Measurements from ENCODE around the gene FBLN1. TPM values are rescaled to one million over a fixed set of nuclear protein-coding genes. Genes with fewer than 3 reads are reported as not detected.

Gene FBLN1
- total and polyA plus RNA-seq, 2 donors (not counting 3 experiments of a cell fraction or from before 2014, with no cell fraction given), result 1.2 to 4.0 TPM

GRCh38 chr22:45639747-45640102 lies 137.0 kb downstream of the FBLN1 start:
- no peak overlapping the region for H2AFZ ChIP-seq (ENCODE audit: low read depth, low read length)
- dilution Hi-C loops (cut with MboI; ENCODE audit: extremely low pct_ligation_motif_present, low sequenced_read_pairs), result no loop called here

More at GRCh38 chr22:45639747-45640102, 137.0 kb downstream of the FBLN1 start:
- peaks cover 13% of the 10 kb centered on the region for H3K4me1 ChIP-seq (ENCODE audit: control insufficient read depth, extremely low read depth, insufficient read depth, low read length)
- H3K4me3 ChIP-seq (replicated peaks in 1 of 3; ENCODE audit: insufficient read depth in 1 of 3, low read depth in 1 of 3, low read length in 3 of 3), result no peak overlapping the region
- no peaks in the 10 kb centered on the region for H3K9me3 ChIP-seq (replicated peaks; ENCODE audit: control insufficient read depth, insufficient read depth, low read length)
- ChIA-PET POLR2A (no interaction called here), CTCF (no interaction called here)
- no peak overlapping the region for H3K4me2 ChIP-seq (ENCODE audit: insufficient read depth, low read length)
- no peaks in the 10 kb centered on the region for H4K20me1 ChIP-seq (replicated peaks; ENCODE audit: control insufficient read depth, extremely low read depth, insufficient read depth, low read length)
- H3K9me1 ChIP-seq (replicated peaks; ENCODE audit: control insufficient read depth, extremely low read depth, insufficient read depth, low read length), result no peaks in the 10 kb centered on the region
- TF ChIP-seq JUN (IDR thresholded peaks at IDR 0.05; ENCODE audit: borderline replicate concordance, insufficient read depth, insufficient read length, low read depth) (no peak), FOS (IDR thresholded peaks at IDR 0.05; ENCODE audit: borderline replicate concordance, insufficient read depth, low read length) (no peak), CTCF (IDR thresholded peaks at IDR 0.05; ENCODE audit: extremely low read depth in 1 of 2, insufficient read depth in 1 of 2, low read depth in 1 of 2, low read length in 2 of 2) (no peak), EZH2 (IDR thresholded peaks at IDR 0.05; ENCODE audit: borderline replicate concordance, low read depth, low read length, severe bottlenecking) (no peak), MYC (IDR thresholded peaks at IDR 0.05; ENCODE audit: low read depth, low read length) (no peak), POLR2AphosphoS5 (IDR thresholded peaks at IDR 0.05; ENCODE audit: insufficient read depth, low read depth, low read length) (no peak), POLR2A (IDR thresholded peaks at IDR 0.05; ENCODE audit: low read depth, low read length) (no peak), GATA2 (IDR thresholded peaks at IDR 0.05; ENCODE audit: insufficient read depth, insufficient read length, low read depth, low read length) (no peak)
- no peak overlapping the region for H3K27ac ChIP-seq (ENCODE audit: insufficient read depth, low read depth, low read length)
- H3K27me3 ChIP-seq (ENCODE audit: control insufficient read depth in 2 of 2, insufficient read depth in 2 of 2, low read length in 2 of 2), result peaks cover 6 to 19% of the 10 kb centered on the region in 2 experiments
- no peaks in the 10 kb centered on the region for H3K36me3 ChIP-seq (ENCODE audit: control insufficient read depth in 2 of 2, extremely low read depth in 1 of 2, insufficient read depth in 2 of 2, low read length in 2 of 2)
- intact Hi-C loops (cut with micrococcal nuclease), result no loop called here
- BruUV-seq (replicated peaks), result no TSS peak
- H3K79me2 ChIP-seq (ENCODE audit: control insufficient read depth, insufficient read depth, low read length), result no peaks in the 10 kb centered on the region
- FAIRE-seq, result no peak
- no peak for DNase-seq (ENCODE audit: low read depth, low spot score)
- H3K9ac ChIP-seq (replicated peaks; ENCODE audit: extremely low read depth, insufficient read depth, low read length), result no peak overlapping the region

Measured in endothelial cell of umbilical vein (primary cell).